Osteoblast (primary cell): ENCODE results near the gene MEIS1. TPM values are rescaled to one million over a fixed set of nuclear protein-coding genes. Genes with fewer than 3 reads are reported as not detected.

Experiments used
- DNase-seq: peaks from one replicate; pipeline ENCODE4 v3.0.0; 2011; ENCODE audit warnings: low spot score, mixed read lengths; ENCODE audit not compliant: insufficient read length; ENCODE audit errors: missing footprints
- H2AFZ ChIP-seq: 2 replicates; pipeline ENCODE4 v1.6.0; 2011; ENCODE audit warnings: mild to moderate bottlenecking, low read length
- H3K27ac ChIP-seq: 2 replicates; pipeline ENCODE4 v1.5.1; 2011; ENCODE audit warnings: mild to moderate bottlenecking, low read depth, low read length, moderate library complexity
- H3K27me3 ChIP-seq: 2 replicates; pipeline ENCODE4 v1.6.0; 2012; ENCODE audit warnings: mild to moderate bottlenecking, control low read depth, inconsistent platforms, low read length, moderate library complexity; ENCODE audit not compliant: insufficient read depth
- H3K36me3 ChIP-seq: 2 replicates; pipeline ENCODE4 v1.5.1; 2011; ENCODE audit warnings: mild to moderate bottlenecking, low read length, control low read depth, moderate library complexity; ENCODE audit not compliant: insufficient read depth
- H3K4me1 ChIP-seq: 2 replicates; pipeline ENCODE4 v1.5.1; 2011; ENCODE audit warnings: mild to moderate bottlenecking, low read length, control low read depth, moderate library complexity; ENCODE audit not compliant: insufficient read depth
- H3K4me2 ChIP-seq: 2 replicates; pipeline ENCODE4 v1.6.0; 2011; ENCODE audit warnings: mild to moderate bottlenecking, low read length; ENCODE audit not compliant: insufficient read depth
- H3K4me3 ChIP-seq: fragments of 200-600 bp; sonication (generic); 3 replicates; pipeline ENCODE4 v1.5.1; 2012; ENCODE audit warnings: mild to moderate bottlenecking, low read length, inconsistent platforms; ENCODE audit not compliant: insufficient read depth
- H3K79me2 ChIP-seq: 2 replicates; pipeline ENCODE4 v1.6.0; 2012; ENCODE audit warnings: mild to moderate bottlenecking, low read length, control low read depth, inconsistent platforms; ENCODE audit not compliant: insufficient read depth
- H3K9me3 ChIP-seq: 2 replicates; pipeline ENCODE4 v1.5.1; 2011; ENCODE audit warnings: low read depth, low read length, control low read depth
- H4K20me1 ChIP-seq: 2 replicates; pipeline ENCODE4 v1.6.0; 2012; ENCODE audit warnings: mild to moderate bottlenecking, low read length, control low read depth; ENCODE audit not compliant: insufficient read depth
- CTCF ChIP-seq: IDR thresholded peaks from 2 replicates; pipeline ENCODE4 v1.5.1; 2011; ENCODE audit warnings: mild to moderate bottlenecking, low read depth, low read length, moderate library complexity; ENCODE audit errors: extremely low read depth
- total RNA-seq: library from RNA; depleted of rRNA; stranded (reverse); fragments of >200 nt; gene quantifications from 2 replicates; pipeline ENCODE4 v1.2.3, GENCODE V29; 2012

Gene MEIS1
- total RNA-seq, 1 donor = 11.9 TPM

GRCh38 chr2:66531567-66531966 is 96.6 kb downstream of the MEIS1 start:
- TF ChIP-seq CTCF = no peak
- H3K27me3 ChIP-seq = no peaks in the 10 kb centered on the region
- H4K20me1 ChIP-seq = no peaks in the 10 kb centered on the region
- H3K27ac ChIP-seq = no peak overlapping the region
- no peaks in the 10 kb centered on the region for H3K9me3 ChIP-seq
- no peak overlapping the region for H2AFZ ChIP-seq
- H3K79me2 ChIP-seq = no peaks in the 10 kb centered on the region
- DNase-seq = no peak
- no peaks in the 10 kb centered on the region for H3K36me3 ChIP-seq
- no peak overlapping the region for H3K4me2 ChIP-seq
- H3K4me1 ChIP-seq = no peaks in the 10 kb centered on the region
- H3K4me3 ChIP-seq = no peak overlapping the region

GRCh38 chr2:66532972-66533868 is 98.3 kb downstream of the MEIS1 start:
- Histone ChIP-seq H3K79me2 (no peaks in the 10 kb centered on the region), H3K4me1 (no peaks in the 10 kb centered on the region), H3K36me3 (no peaks in the 10 kb centered on the region), H3K9me3 (no peaks in the 10 kb centered on the region), H2AFZ (no peak overlapping the region), H3K27ac (no peak overlapping the region), H3K4me2 (no peak overlapping the region), H3K4me3 (no peak overlapping the region), H3K27me3 (no peaks in the 10 kb centered on the region), H4K20me1 (no peaks in the 10 kb centered on the region)
- TF ChIP-seq CTCF = no peak
- DNase-seq = no peak

- Histone ChIP-seq H3K4me1 (peaks cover 3% of the 10 kb centered on the region), H3K27me3 (no peaks in the 10 kb centered on the region), H4K20me1 (no peaks in the 10 kb centered on the region), H2AFZ (no peak overlapping the region), H3K36me3 (no peaks in the 10 kb centered on the region), H3K4me3 (no peak overlapping the region), H3K27ac (no peak overlapping the region), H3K4me2 (no peak overlapping the region), H3K9me3 (no peaks in the 10 kb centered on the region), H3K79me2 (no peaks in the 10 kb centered on the region)
- TF ChIP-seq CTCF = no peak
- DNase-seq = no peak
Measured at GRCh38 chr2:66534461-66534860, 99.5 kb downstream of the MEIS1 start.

GRCh38 chr2:66535574-66536289 is 100.8 kb downstream of the MEIS1 start:
- Histone ChIP-seq H3K79me2 (no peaks in the 10 kb centered on the region), H3K4me1 (peaks cover 3% of the 10 kb centered on the region), H3K36me3 (no peaks in the 10 kb centered on the region), H4K20me1 (no peaks in the 10 kb centered on the region), H3K4me3 (no peak overlapping the region), H3K27me3 (no peaks in the 10 kb centered on the region), H3K9me3 (no peaks in the 10 kb centered on the region), H2AFZ (no peak overlapping the region), H3K4me2 (no peak overlapping the region), H3K27ac (no peak overlapping the region)
- no peak for DNase-seq
- no peak for TF ChIP-seq CTCF
